Endothelial cell of umbilical vein (primary cell): ENCODE data around the gene NTRK2. TPM values are rescaled to one million over a fixed set of nuclear protein-coding genes. Genes with fewer than 3 reads are reported as not detected.

Experiments used
- BruUV-seq: library from RNA; stranded (reverse); fragments of 400-500 nt; replicated peaks from 2 replicates; lab custom pipeline; 2021; lab: Mats Ljungman, UMichigan
- CTCF ChIA-PET: fragments of 300-600, 350-600 bp; sonication (Branson Sonifier 250); formaldehyde crosslinking; loops from one replicate; lab custom pipeline; 2021; ENCODE audit warnings: antibody characterized with exemption, inconsistent platforms; lab: Charles Lee
- POLR2A ChIA-PET: fragments of 300-600, 350-600 bp; sonication (Branson Sonifier 250); formaldehyde crosslinking; loops from one replicate; lab custom pipeline; 2021; ENCODE audit warnings: antibody characterized with exemption, inconsistent platforms; lab: Charles Lee
- DNase-seq: peaks from one replicate; pipeline ENCODE4 v3.0.0-alpha.2; 2011; ENCODE audit warnings: low read depth, low spot score
- FAIRE-seq: peaks from 2 replicates; lab custom pipeline; 2011; peaks lifted over from hg19 to GRCh38; lab: Jason Lieb, UNC
- H2AFZ ChIP-seq: 2 replicates; pipeline ENCODE4 v1.6.0; 2012; ENCODE audit warnings: low read depth, low read length, control low read depth, inconsistent platforms
- H3K27ac ChIP-seq: 2 replicates; pipeline ENCODE4 v1.5.1; 2011; ENCODE audit warnings: low read depth, mild to moderate bottlenecking, control low read depth, low read length, moderate library complexity; ENCODE audit not compliant: insufficient read depth
- H3K27me3 ChIP-seq, 2 experiments: 2 replicates each; pipeline versions ENCODE4 v1.6.0 to v1.6.1; 2011; ENCODE audit warnings: low read length in 2 of 2, mixed read lengths in 1 of 2; ENCODE audit not compliant: control insufficient read depth in 2 of 2, insufficient read depth in 2 of 2
- H3K36me3 ChIP-seq, 2 experiments: 2 replicates in 1 of 2; 3 replicates in 1 of 2; pipeline ENCODE4 v1.5.1; 2011; ENCODE audit warnings: low read length in 2 of 2, mild to moderate bottlenecking in 1 of 2, moderate library complexity in 1 of 2; ENCODE audit not compliant: control insufficient read depth in 2 of 2, insufficient read depth in 2 of 2; ENCODE audit errors: extremely low read depth in 1 of 2
- H3K4me1 ChIP-seq: 3 replicates; pipeline ENCODE4 v1.5.1; 2011; ENCODE audit warnings: mild to moderate bottlenecking, low read length; ENCODE audit not compliant: control insufficient read depth, insufficient read depth; ENCODE audit errors: extremely low read depth
- H3K4me2 ChIP-seq: 2 replicates; pipeline ENCODE4 v1.6.1; 2011; ENCODE audit warnings: low read length, control low read depth, mixed read lengths; ENCODE audit not compliant: insufficient read depth
- H3K4me3 ChIP-seq, 3 experiments: fragments of 200-600 bp in 1 of 3; sonication (generic), shearing (Covaris generic) in 1 of 3; replicated peaks in 1 of 3; 2 replicates each; pipeline ENCODE4 v1.5.1; 2011 to 2016; ENCODE audit warnings: control low read depth in 3 of 3, low read length in 3 of 3, mild to moderate bottlenecking in 2 of 3, inconsistent platforms in 1 of 3, low read depth in 1 of 3, moderate library complexity in 1 of 3; ENCODE audit not compliant: insufficient read depth in 1 of 3
- H3K79me2 ChIP-seq: 2 replicates; pipeline ENCODE4 v1.6.0; 2012; ENCODE audit warnings: low read length, inconsistent platforms; ENCODE audit not compliant: control insufficient read depth, insufficient read depth
- H3K9ac ChIP-seq: replicated peaks from 2 replicates; pipeline ENCODE3; 2011; ENCODE audit warnings: low read length, control low read depth; ENCODE audit not compliant: insufficient read depth; ENCODE audit errors: extremely low read depth
- H3K9me1 ChIP-seq: replicated peaks from 3 replicates; pipeline ENCODE4 v1.6.0; 2011; ENCODE audit warnings: mild to moderate bottlenecking, low read length; ENCODE audit not compliant: control insufficient read depth, insufficient read depth; ENCODE audit errors: extremely low read depth
- H3K9me3 ChIP-seq: replicated peaks from 2 replicates; pipeline ENCODE4 v1.5.1; 2012; ENCODE audit warnings: low read length, inconsistent platforms; ENCODE audit not compliant: control insufficient read depth, insufficient read depth
- H4K20me1 ChIP-seq: replicated peaks from 2 replicates; pipeline ENCODE3; 2011; ENCODE audit warnings: mild to moderate bottlenecking, low read length; ENCODE audit not compliant: control insufficient read depth, insufficient read depth; ENCODE audit errors: extremely low read depth
- EZH2 ChIP-seq: IDR thresholded peaks from 2 replicates; pipeline ENCODE4 v1.6.1; 2012; ENCODE audit warnings: borderline replicate concordance, low read depth, mild to moderate bottlenecking, moderate library complexity, low read length, inconsistent platforms; ENCODE audit not compliant: severe bottlenecking
- FOS ChIP-seq: IDR thresholded peaks from 2 replicates; pipeline ENCODE4 v1.6.1; 2011; ENCODE audit warnings: mild to moderate bottlenecking, low read length, moderate library complexity, borderline replicate concordance; ENCODE audit not compliant: insufficient read depth
- GATA2 ChIP-seq: IDR thresholded peaks from 2 replicates; pipeline ENCODE4 v1.7.0; 2011; ENCODE audit warnings: low read depth, mild to moderate bottlenecking, moderate library complexity, mixed read lengths, low read length; ENCODE audit not compliant: insufficient read length, insufficient read depth
- JUN ChIP-seq: IDR thresholded peaks from 2 replicates; pipeline ENCODE4 v1.6.1; 2011; ENCODE audit warnings: borderline replicate concordance, low read depth; ENCODE audit not compliant: insufficient read length, insufficient read depth
- MYC ChIP-seq: IDR thresholded peaks from one replicate; pipeline ENCODE4 v1.6.1; 2011; ENCODE audit warnings: mild to moderate bottlenecking, low read depth, low read length
- POLR2A ChIP-seq: IDR thresholded peaks from 2 replicates; pipeline ENCODE4 v1.6.1; 2012; ENCODE audit warnings: low read depth, mild to moderate bottlenecking, control low read depth, low read length
- POLR2AphosphoS5 ChIP-seq: IDR thresholded peaks from 2 replicates; pipeline ENCODE4 v1.6.1; 2012; ENCODE audit warnings: low read depth, mild to moderate bottlenecking, control low read depth, low read length, moderate library complexity; ENCODE audit not compliant: insufficient read depth
- dilution Hi-C: fragments of 300-500 bp; cut with MboI; formaldehyde crosslinking; loops from one replicate; pipeline ENCODE4 v1.15.0; 2019; ENCODE audit warnings: low sequenced_read_pairs; ENCODE audit not compliant: extremely low pct_ligation_motif_present
- intact Hi-C: fragments of 100-400 bp; cut with micrococcal nuclease; formaldehyde crosslinking; loops from one replicate; pipeline ENCODE4 v1.10.0; 2022
- polyA plus RNA-seq, 4 experiments: library from polyadenylated mRNA; depleted of rRNA in 3 of 4; stranded (reverse) in 3 of 4; unstranded in 1 of 4; fragments of >200 nt; gene quantifications; 2 replicates each; pipeline versions ENCODE4 v1.2.1 to v1.2.3, GENCODE V29; 2011 to 2012; ENCODE audit warnings: missing spikeins in 1 of 4
- total RNA-seq: library from RNA; stranded (reverse); gene quantifications from 2 replicates; pipeline ENCODE4 v1.2.3, GENCODE V29; 2021
- TF ChIP-seq, protein P1 (sequence below): IDR thresholded peaks from 2 replicates; pipeline ENCODE4 v1.6.1; 2011; ENCODE audit not compliant: insufficient read depth, insufficient read length
- TF ChIP-seq, protein P2 (sequence below), 2 donors: IDR thresholded peaks; 1 replicate in 1 of 2; 2 replicates in 1 of 2; pipeline ENCODE4 v1.5.1; 2011; ENCODE audit warnings: low read length in 2 of 2, mild to moderate bottlenecking in 2 of 2, moderate library complexity in 2 of 2, control low read depth in 1 of 2, inconsistent platforms in 1 of 2, low read depth in 1 of 2; ENCODE audit not compliant: insufficient read depth in 1 of 2; ENCODE audit errors: extremely low read depth in 1 of 2

Gene NTRK2
- total and polyA plus RNA-seq, 2 donors (not counting 3 experiments of a cell fraction or from before 2014, with no cell fraction given) = 0.01 to 0.13 TPM

DNA sequence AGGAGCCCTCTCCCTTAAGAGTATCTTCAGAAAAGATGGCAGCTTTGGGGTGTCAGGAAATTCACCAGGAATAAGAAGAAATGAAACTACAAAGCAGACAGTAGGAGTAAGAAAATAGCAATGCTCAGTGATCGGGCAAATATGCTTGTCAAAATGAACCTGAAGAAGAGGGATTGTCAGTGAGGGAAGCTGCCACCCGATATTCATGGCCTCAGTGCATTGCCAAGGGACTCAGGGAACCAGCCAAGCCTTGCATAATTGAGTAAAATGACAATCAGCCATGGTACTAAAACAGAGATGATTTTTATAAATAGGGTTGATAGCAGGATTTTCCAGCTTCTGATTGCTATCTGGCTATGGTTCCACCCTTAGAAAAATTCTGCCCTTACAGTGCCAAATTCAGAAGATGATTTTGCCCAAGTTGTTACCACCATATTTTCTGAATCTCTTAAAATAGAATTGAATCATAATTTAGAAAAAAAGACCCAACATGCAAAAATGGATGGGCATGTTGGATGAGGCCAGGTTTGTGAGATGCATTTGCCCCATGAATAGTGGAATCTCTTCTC, 274.0 kb downstream of the NTRK2 start:
- intact Hi-C loops = loop anchor here (5.0 kb wide), 1 partner anchor 91 kb away; no protein-coding TSS in a partner anchor
- Histone ChIP-seq H3K9me1 (no peaks in the 10 kb centered on the region), H3K4me3 (no peak overlapping the region), H3K9me3 (no peaks in the 10 kb centered on the region), H3K4me1 (no peaks in the 10 kb centered on the region), H2AFZ (no peak overlapping the region), H3K27me3 (no peaks in the 10 kb centered on the region), H3K36me3 (no peaks in the 10 kb centered on the region), H3K4me2 (no peak overlapping the region), H3K79me2 (no peaks in the 10 kb centered on the region), H4K20me1 (no peaks in the 10 kb centered on the region), H3K27ac (no peak overlapping the region), H3K9ac (no peak overlapping the region)
- dilution Hi-C loops = no loop called here
- TF ChIP-seq MYC (no peak), EZH2 (no peak), POLR2AphosphoS5 (no peak)
- FAIRE-seq = no peak
- POLR2A ChIA-PET = no interaction called here
- no TSS peak for BruUV-seq
- DNase-seq = no peak
- CTCF ChIA-PET = no interaction called here

DNA sequence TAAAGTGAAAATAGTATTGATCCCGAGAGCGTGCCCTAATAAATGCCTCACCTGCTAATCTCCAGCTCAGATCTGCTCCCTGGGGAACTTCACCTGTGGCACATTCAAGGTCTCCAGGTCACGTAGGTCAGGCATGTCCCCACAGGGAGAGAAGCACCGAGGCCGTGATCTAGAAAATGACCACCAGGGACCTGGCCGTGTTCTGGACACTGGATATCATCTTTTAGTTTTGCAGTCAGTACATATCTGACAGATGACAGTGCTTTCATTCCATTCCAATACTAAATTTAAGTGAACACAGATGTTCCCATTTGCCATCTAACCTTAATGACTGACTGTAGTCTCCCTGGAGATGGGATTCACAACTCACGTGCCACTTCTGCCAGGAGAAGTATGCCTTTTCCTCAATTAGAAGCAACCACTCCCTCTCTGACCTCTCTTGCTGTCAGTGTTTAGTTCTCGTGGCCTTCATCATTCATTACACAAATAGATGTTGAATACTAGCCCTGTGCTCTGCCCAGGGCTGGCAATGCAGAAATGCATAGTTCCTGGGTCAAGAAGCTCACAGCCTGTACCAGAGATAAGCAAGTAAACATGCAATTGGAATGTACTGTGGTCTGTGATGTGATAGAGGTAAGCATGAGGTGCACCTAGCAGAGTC, 276.5 kb downstream of the NTRK2 start:
- H3K79me2 ChIP-seq = no peaks in the 10 kb centered on the region
- no peak for TF ChIP-seq FOS
- TF ChIP-seq, protein P1, sequence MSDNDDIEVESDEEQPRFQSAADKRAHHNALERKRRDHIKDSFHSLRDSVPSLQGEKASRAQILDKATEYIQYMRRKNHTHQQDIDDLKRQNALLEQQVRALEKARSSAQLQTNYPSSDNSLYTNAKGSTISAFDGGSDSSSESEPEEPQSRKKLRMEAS = no peak
- TF ChIP-seq MYC = no peak
- TF ChIP-seq JUN = no peak
- no peak for TF ChIP-seq POLR2AphosphoS5
- no peak for TF ChIP-seq EZH2
- no peak for TF ChIP-seq POLR2A
- TF ChIP-seq GATA2 = no peak
- TF ChIP-seq, protein P2, sequence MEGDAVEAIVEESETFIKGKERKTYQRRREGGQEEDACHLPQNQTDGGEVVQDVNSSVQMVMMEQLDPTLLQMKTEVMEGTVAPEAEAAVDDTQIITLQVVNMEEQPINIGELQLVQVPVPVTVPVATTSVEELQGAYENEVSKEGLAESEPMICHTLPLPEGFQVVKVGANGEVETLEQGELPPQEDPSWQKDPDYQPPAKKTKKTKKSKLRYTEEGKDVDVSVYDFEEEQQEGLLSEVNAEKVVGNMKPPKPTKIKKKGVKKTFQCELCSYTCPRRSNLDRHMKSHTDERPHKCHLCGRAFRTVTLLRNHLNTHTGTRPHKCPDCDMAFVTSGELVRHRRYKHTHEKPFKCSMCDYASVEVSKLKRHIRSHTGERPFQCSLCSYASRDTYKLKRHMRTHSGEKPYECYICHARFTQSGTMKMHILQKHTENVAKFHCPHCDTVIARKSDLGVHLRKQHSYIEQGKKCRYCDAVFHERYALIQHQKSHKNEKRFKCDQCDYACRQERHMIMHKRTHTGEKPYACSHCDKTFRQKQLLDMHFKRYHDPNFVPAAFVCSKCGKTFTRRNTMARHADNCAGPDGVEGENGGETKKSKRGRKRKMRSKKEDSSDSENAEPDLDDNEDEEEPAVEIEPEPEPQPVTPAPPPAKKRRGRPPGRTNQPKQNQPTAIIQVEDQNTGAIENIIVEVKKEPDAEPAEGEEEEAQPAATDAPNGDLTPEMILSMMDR (IDR thresholded peaks at IDR 0.05; ENCODE audit: extremely low read depth in 1 of 2, insufficient read depth in 1 of 2, low read depth in 1 of 2, low read length in 2 of 2) = no peak
- intact Hi-C loops = no loop called here

More for the DNA sequence above, 276.5 kb downstream of the NTRK2 start:
- ChIA-PET POLR2A (no interaction called here), CTCF (interaction anchor here (1.9 kb wide), 1 partner anchor 248 kb away, joined by 7 read pairs; no protein-coding TSS in a partner anchor)
- FAIRE-seq (no peak), DNase-seq (no peak)
- no peaks in the 10 kb centered on the region for H3K27me3 ChIP-seq
- H3K9ac ChIP-seq = no peak overlapping the region
- H3K4me2 ChIP-seq = no peak overlapping the region
- BruUV-seq = no TSS peak
- H3K9me3 ChIP-seq = no peaks in the 10 kb centered on the region
- H3K36me3 ChIP-seq = no peaks in the 10 kb centered on the region
- H2AFZ ChIP-seq = no peak overlapping the region
- no peaks in the 10 kb centered on the region for H3K4me1 ChIP-seq
- H3K4me3 ChIP-seq = no peak overlapping the region
- dilution Hi-C loops = no loop called here
- no peaks in the 10 kb centered on the region for H4K20me1 ChIP-seq
- H3K27ac ChIP-seq = no peak overlapping the region
- no peaks in the 10 kb centered on the region for H3K9me1 ChIP-seq
